H9 (cell line): ENCODE data around the gene MBP. TPM values are rescaled to one million over a fixed set of nuclear protein-coding genes. Genes with fewer than 3 reads are reported as not detected.

Experiments
- DNase-seq: peaks from one replicate; pipeline ENCODE4 v3.0.0-alpha.2; 2017
- H2AFZ ChIP-seq: one replicate; pipeline ENCODE4 v1.6.1; 2013; ENCODE audit warnings: mild to moderate bottlenecking, low read length, control low read depth, moderate library complexity
- H2AK5ac ChIP-seq: 2 replicates; pipeline ENCODE4 v1.6.1; 2013; ENCODE audit warnings: low read length, control low read depth, mixed read lengths; ENCODE audit not compliant: insufficient read length
- H2BK120ac ChIP-seq: one replicate; pipeline ENCODE4 v1.6.1; 2013; ENCODE audit warnings: low read depth, mild to moderate bottlenecking, low read length, control low read depth, inconsistent platforms; ENCODE audit not compliant: poor library complexity, severe bottlenecking
- H2BK12ac ChIP-seq: 2 replicates; pipeline ENCODE4 v1.6.1; 2013; ENCODE audit warnings: low read length, control low read depth, mixed read lengths, low read depth; ENCODE audit not compliant: insufficient read length
- H2BK15ac ChIP-seq: 2 replicates; pipeline ENCODE4 v1.6.1; 2013; ENCODE audit warnings: low read depth, low read length, control low read depth
- H2BK20ac ChIP-seq: one replicate; pipeline ENCODE4 v1.6.1; 2013; ENCODE audit warnings: low read depth, mild to moderate bottlenecking, low read length, control low read depth, inconsistent platforms; ENCODE audit not compliant: poor library complexity, severe bottlenecking
- H2BK5ac ChIP-seq: 2 replicates; pipeline ENCODE4 v1.6.1; 2013; ENCODE audit warnings: low read length, control low read depth, mixed read lengths; ENCODE audit not compliant: insufficient read length
- H3K14ac ChIP-seq: 2 replicates; pipeline ENCODE4 v1.6.1; 2013; ENCODE audit warnings: low read length, control low read depth; ENCODE audit not compliant: insufficient read depth
- H3K18ac ChIP-seq: 2 replicates; pipeline ENCODE4 v1.6.1; 2013; ENCODE audit warnings: low read depth, mild to moderate bottlenecking, mixed read lengths, low read length, control low read depth; ENCODE audit not compliant: insufficient read length
- H3K23ac ChIP-seq: 2 replicates; pipeline ENCODE4 v1.6.1; 2013; ENCODE audit warnings: low read length, control low read depth, mixed read lengths, low read depth; ENCODE audit not compliant: insufficient read length
- H3K23me2 ChIP-seq: 2 replicates; pipeline ENCODE4 v1.6.1; 2013; ENCODE audit warnings: low read depth, mild to moderate bottlenecking, mixed read lengths, low read length, control low read depth; ENCODE audit not compliant: insufficient read length, poor library complexity, severe bottlenecking
- H3K27ac ChIP-seq: 2 replicates; pipeline ENCODE4 v1.5.1; 2013; ENCODE audit warnings: low read length, control low read depth, mixed read lengths, low read depth; ENCODE audit not compliant: insufficient read length
- H3K27me3 ChIP-seq: 2 replicates; pipeline ENCODE4 v1.6.1; 2013; ENCODE audit warnings: low read length, control low read depth, inconsistent platforms; ENCODE audit not compliant: insufficient read depth
- H3K4ac ChIP-seq: 2 replicates; pipeline ENCODE4 v1.6.1; 2013; ENCODE audit warnings: low read depth, mild to moderate bottlenecking, control low read depth, inconsistent platforms, low read length, moderate library complexity
- H3K4me1 ChIP-seq: 2 replicates; pipeline ENCODE4 v1.6.1; 2013; ENCODE audit warnings: low read length, control low read depth, inconsistent platforms; ENCODE audit not compliant: insufficient read depth
- H3K4me2 ChIP-seq: 2 replicates; pipeline ENCODE4 v1.6.1; 2013; ENCODE audit warnings: low read length, control low read depth, mixed read lengths; ENCODE audit not compliant: insufficient read length, insufficient read depth
- H3K56ac ChIP-seq: 2 replicates; pipeline ENCODE4 v1.6.1; 2013; ENCODE audit warnings: low read depth, mild to moderate bottlenecking, mixed read lengths, low read length, control low read depth; ENCODE audit not compliant: insufficient read length
- H3K79me1 ChIP-seq: 2 replicates; pipeline ENCODE4 v1.6.1; 2013; ENCODE audit warnings: low read depth, mild to moderate bottlenecking, moderate library complexity, low read length, control low read depth, inconsistent platforms; ENCODE audit not compliant: insufficient read depth, poor library complexity, severe bottlenecking
- H3K79me2 ChIP-seq: 2 replicates; pipeline ENCODE4 v1.6.1; 2013; ENCODE audit warnings: low read length, control low read depth, inconsistent platforms; ENCODE audit not compliant: insufficient read depth
- H3K9ac ChIP-seq: 2 replicates; pipeline ENCODE4 v1.6.1; 2013; ENCODE audit warnings: low read length, control low read depth, mixed read lengths; ENCODE audit not compliant: insufficient read length; ENCODE audit errors: extremely low read depth
- H3K9me3 ChIP-seq: one replicate; pipeline ENCODE4 v1.6.1; 2013; ENCODE audit warnings: low read depth, low read length, inconsistent platforms; ENCODE audit not compliant: control insufficient read depth
- H3T11ph ChIP-seq: one replicate; pipeline ENCODE4 v1.6.1; 2013; ENCODE audit warnings: mild to moderate bottlenecking, low read length, control low read depth, inconsistent platforms
- H4K20me1 ChIP-seq: one replicate; pipeline ENCODE4 v1.6.1; 2013; ENCODE audit not compliant: control insufficient read depth, insufficient read length, insufficient read depth
- H4K5ac ChIP-seq: 2 replicates; pipeline ENCODE4 v1.6.1; 2013; ENCODE audit warnings: low read depth, mild to moderate bottlenecking, mixed read lengths, low read length, control low read depth; ENCODE audit not compliant: insufficient read length
- H4K8ac ChIP-seq: replicated peaks from 2 replicates; pipeline ENCODE4 v1.6.1; 2013; ENCODE audit warnings: low read length, control low read depth, mixed read lengths, low read depth; ENCODE audit not compliant: insufficient read length
- H4K91ac ChIP-seq: 2 replicates; pipeline ENCODE4 v1.6.1; 2013; ENCODE audit warnings: low read depth, mild to moderate bottlenecking, moderate library complexity, mixed read lengths, low read length, control low read depth; ENCODE audit not compliant: insufficient read length
- H3K27ac Mint-ChIP-seq, 3 experiments: 2 replicates in 2 of 3; 3 replicates in 1 of 3; pipeline ENCODE4 v1.8.0; 2020 to 2021; ENCODE audit warnings: mixed read lengths in 3 of 3, mild to moderate bottlenecking in 1 of 3, moderate library complexity in 1 of 3
- H3K27me3 Mint-ChIP-seq: 2 replicates; pipeline ENCODE4 v1.8.0; 2021; ENCODE audit warnings: low read depth, mild to moderate bottlenecking, moderate library complexity, mixed read lengths
- H3K36me3 Mint-ChIP-seq, 3 experiments: 2 replicates in 2 of 3; 3 replicates in 1 of 3; pipeline ENCODE4 v1.8.0; 2020 to 2021; ENCODE audit warnings: low read depth in 3 of 3, mixed read lengths in 3 of 3; ENCODE audit not compliant: insufficient read depth in 1 of 3
- H3K4me1 Mint-ChIP-seq, 2 experiments: 2 replicates each; pipeline ENCODE4 v1.8.0; 2020; ENCODE audit warnings: mixed read lengths in 2 of 2
- H3K4me3 Mint-ChIP-seq, 2 experiments: 2 replicates in 1 of 2; 3 replicates in 1 of 2; pipeline ENCODE4 v1.8.0; 2020 to 2021; ENCODE audit warnings: mild to moderate bottlenecking in 2 of 2, mixed read lengths in 2 of 2, moderate library complexity in 1 of 2
- H3K9me3 Mint-ChIP-seq, 2 experiments: 2 replicates in 1 of 2; 3 replicates in 1 of 2; pipeline ENCODE4 v1.8.0; 2020; ENCODE audit warnings: mild to moderate bottlenecking in 2 of 2, mixed read lengths in 2 of 2, moderate library complexity in 1 of 2
- CTCF ChIP-seq: fragments of 200-600 bp; sonication (generic); conservative IDR thresholded peaks from 3 replicates; pipeline ENCODE4 v1.8.0; 2021; ENCODE audit warnings: antibody characterized with exemption, mild to moderate bottlenecking
- WGBS: extraction: QIAGEN DNeasy Blood & Tissue Kit; methylation state at CpG from one replicate; pipeline ENCODE4 v1.1.7; 2013; ENCODE audit warnings: missing lambda C conversion rate, low lambda C conversion rate, mixed read lengths; ENCODE audit not compliant: insufficient read length; ENCODE audit errors: extremely low coverage; 5-methylcytosine and 5-hydroxymethylcytosine counted together
- total RNA-seq: library from RNA; stranded (reverse); gene quantifications from 2 replicates; pipeline ENCODE4 v1.2.1, GENCODE V29; 2021

Gene MBP
- total RNA-seq, 1 experiment from 2014 or later: 8.6 TPM

GRCh38 chr18:77076111-77076510 lies 56.5 kb downstream of the MBP start:
- no peak overlapping the region for H3K4me3 Mint-ChIP-seq

More at GRCh38 chr18:77076111-77076510, 56.5 kb downstream of the MBP start:
- Histone ChIP-seq H3K9me3 (no peaks in the 10 kb centered on the region), H3K23ac (no peak overlapping the region), H4K8ac (no peak overlapping the region), H3K56ac (no peak overlapping the region), H4K5ac (no peak overlapping the region), H3K18ac (no peak overlapping the region), H2BK5ac (no peak overlapping the region), H4K91ac (no peak overlapping the region), H2BK12ac (no peak overlapping the region), H3K79me1 (no peaks in the 10 kb centered on the region), H2AK5ac (no peak overlapping the region), H3K27ac (no peak overlapping the region), H2BK120ac (no peak overlapping the region), H3K14ac (no peak overlapping the region), H3K4ac (no peak overlapping the region), H2BK20ac (no peak overlapping the region), H3K4me2 (no peak overlapping the region), H3K23me2 (no peaks in the 10 kb centered on the region), H3K79me2 (no peaks in the 10 kb centered on the region), H2AFZ (no peak overlapping the region), H2BK15ac (no peak overlapping the region), H3K4me1 (peaks cover 3% of the 10 kb centered on the region; the same call in 1 of the 2 replicates), H3K27me3 (no peaks in the 10 kb centered on the region), H4K20me1 (no peaks in the 10 kb centered on the region), H3T11ph (no peak overlapping the region), H3K9ac (no peak overlapping the region)
- DNase-seq: no peak
- H3K27me3 Mint-ChIP-seq: no peaks in the 10 kb centered on the region
- H3K36me3 Mint-ChIP-seq: no peaks in the 10 kb centered on the region; a peak in 1 of 7 replicates
- H3K27ac Mint-ChIP-seq: no peak overlapping the region
- peaks cover 5 to 7% of the 10 kb centered on the region in 2 experiments; a peak in 3 of 4 replicates for H3K4me1 Mint-ChIP-seq
- no CpG with 5 or more reads among the region's 9 CpGs for WGBS
- TF ChIP-seq CTCF: no peak
- H3K9me3 Mint-ChIP-seq: no peaks in the 10 kb centered on the region
